Measurements from ENCODE around the gene DYRK4.

Gene DYRK4

DNA sequence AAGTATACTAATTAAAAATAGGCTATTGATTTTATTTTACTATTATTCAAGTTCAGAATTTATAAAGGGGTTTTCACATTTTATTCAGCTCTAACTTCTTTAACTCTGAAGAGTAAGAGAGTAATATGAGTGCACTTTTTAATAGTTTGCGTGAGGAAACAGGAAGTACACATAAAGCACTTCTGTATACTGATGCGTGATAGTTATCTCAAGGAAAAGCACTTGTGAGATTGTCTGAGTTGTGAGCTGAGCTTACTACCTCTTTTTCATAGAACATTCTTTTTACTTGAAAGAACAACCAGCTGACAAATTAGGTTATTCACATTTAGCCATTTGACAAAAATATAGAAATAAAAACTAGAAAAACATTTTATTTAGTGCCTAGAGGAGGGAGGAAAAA is 21.4 kb upstream of the DYRK4 start:
- H3K9ac ChIP-seq (ENCODE audit: low read depth, low read length), result peak overlapping the region; percentile 88
- peak overlapping the region; percentile 89 for H3K4me2 ChIP-seq (ENCODE audit: insufficient read depth, low read length)
- peak overlapping the region in 1 of 2 experiments; percentile 63; a peak in 1 of 4 replicates for H3K4me3 ChIP-seq (ENCODE audit: low read depth in 1 of 2, low read length in 2 of 2)
- H2AFZ ChIP-seq (ENCODE audit: low read depth, low read length), result no peak overlapping the region
- ATAC-seq (ENCODE audit: insufficient read depth, low read depth) (no peak), DNase-seq (no peak)
- H3K27me3 ChIP-seq (ENCODE audit: insufficient read depth, low read length, poor library complexity), result no peaks in the 10 kb centered on the region
- peaks cover 45% of the 10 kb centered on the region for H3K36me3 ChIP-seq (ENCODE audit: insufficient read depth, low read length)
- peak overlapping the region; percentile 15; the same call in 1 of the 2 replicates for H3K27ac ChIP-seq (ENCODE audit: low read length)
- H3K79me2 ChIP-seq (ENCODE audit: insufficient read depth, low read length), result peaks cover 78% of the 10 kb centered on the region
- H4K20me1 ChIP-seq (ENCODE audit: insufficient read depth, low read length), result no peaks in the 10 kb centered on the region
- no peaks in the 10 kb centered on the region for H3K9me3 ChIP-seq (ENCODE audit: insufficient read depth, low read length, severe bottlenecking)
- TF ChIP-seq EZH2 (IDR thresholded peaks at IDR 0.05; ENCODE audit: borderline replicate concordance, low read depth, low read length, severe bottlenecking), result no peak
- TF ChIP-seq, protein P1, sequence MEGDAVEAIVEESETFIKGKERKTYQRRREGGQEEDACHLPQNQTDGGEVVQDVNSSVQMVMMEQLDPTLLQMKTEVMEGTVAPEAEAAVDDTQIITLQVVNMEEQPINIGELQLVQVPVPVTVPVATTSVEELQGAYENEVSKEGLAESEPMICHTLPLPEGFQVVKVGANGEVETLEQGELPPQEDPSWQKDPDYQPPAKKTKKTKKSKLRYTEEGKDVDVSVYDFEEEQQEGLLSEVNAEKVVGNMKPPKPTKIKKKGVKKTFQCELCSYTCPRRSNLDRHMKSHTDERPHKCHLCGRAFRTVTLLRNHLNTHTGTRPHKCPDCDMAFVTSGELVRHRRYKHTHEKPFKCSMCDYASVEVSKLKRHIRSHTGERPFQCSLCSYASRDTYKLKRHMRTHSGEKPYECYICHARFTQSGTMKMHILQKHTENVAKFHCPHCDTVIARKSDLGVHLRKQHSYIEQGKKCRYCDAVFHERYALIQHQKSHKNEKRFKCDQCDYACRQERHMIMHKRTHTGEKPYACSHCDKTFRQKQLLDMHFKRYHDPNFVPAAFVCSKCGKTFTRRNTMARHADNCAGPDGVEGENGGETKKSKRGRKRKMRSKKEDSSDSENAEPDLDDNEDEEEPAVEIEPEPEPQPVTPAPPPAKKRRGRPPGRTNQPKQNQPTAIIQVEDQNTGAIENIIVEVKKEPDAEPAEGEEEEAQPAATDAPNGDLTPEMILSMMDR (IDR thresholded peaks at IDR 0.05; ENCODE audit: borderline replicate concordance, extremely low read depth, low read length, poor library complexity, severe bottlenecking), result no peak
- H3K4me1 ChIP-seq (ENCODE audit: insufficient read depth, low read length), result peaks cover 46% of the 10 kb centered on the region

DNA sequence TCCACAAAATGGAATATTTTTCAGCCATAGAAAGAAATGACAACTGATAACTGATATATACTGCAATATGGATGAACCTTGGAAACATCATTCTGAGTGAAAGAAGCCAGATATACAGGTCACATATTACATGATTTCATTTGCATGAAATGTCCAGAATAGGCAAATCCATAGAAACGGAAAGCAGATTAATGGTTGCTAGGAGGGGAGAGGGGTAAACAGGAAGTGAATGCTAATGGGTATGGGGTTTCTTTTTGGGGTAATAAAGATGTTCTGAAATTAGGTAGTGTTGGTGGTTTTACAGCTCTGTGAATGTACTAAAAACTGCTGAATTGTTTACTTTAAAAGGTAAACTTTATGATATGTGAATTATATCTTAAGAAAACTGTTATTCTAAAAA is 16.8 kb upstream of the DYRK4 start:
- Histone ChIP-seq H3K4me2 (ENCODE audit: insufficient read depth, low read length) (no peak overlapping the region), H2AFZ (ENCODE audit: low read depth, low read length) (no peak overlapping the region), H3K27ac (ENCODE audit: low read length) (no peak overlapping the region), H3K9ac (ENCODE audit: low read depth, low read length) (no peak overlapping the region), H3K27me3 (ENCODE audit: insufficient read depth, low read length, poor library complexity) (no peaks in the 10 kb centered on the region), H3K4me1 (ENCODE audit: insufficient read depth, low read length) (peaks cover 23% of the 10 kb centered on the region), H3K36me3 (ENCODE audit: insufficient read depth, low read length) (peaks cover 90% of the 10 kb centered on the region), H3K9me3 (ENCODE audit: insufficient read depth, low read length, severe bottlenecking) (no peaks in the 10 kb centered on the region), H3K4me3 (ENCODE audit: low read depth in 1 of 2, low read length in 2 of 2) (no peak overlapping the region), H4K20me1 (ENCODE audit: insufficient read depth, low read length) (no peaks in the 10 kb centered on the region), H3K79me2 (ENCODE audit: insufficient read depth, low read length) (peaks cover 57% of the 10 kb centered on the region)
- TF ChIP-seq, protein P1 (IDR thresholded peaks at IDR 0.05; ENCODE audit: borderline replicate concordance, extremely low read depth, low read length, poor library complexity, severe bottlenecking), result no peak
- TF ChIP-seq EZH2 (IDR thresholded peaks at IDR 0.05; ENCODE audit: borderline replicate concordance, low read depth, low read length, severe bottlenecking), result no peak
- ATAC-seq (ENCODE audit: insufficient read depth, low read depth) (no peak), DNase-seq (no peak)

DNA sequence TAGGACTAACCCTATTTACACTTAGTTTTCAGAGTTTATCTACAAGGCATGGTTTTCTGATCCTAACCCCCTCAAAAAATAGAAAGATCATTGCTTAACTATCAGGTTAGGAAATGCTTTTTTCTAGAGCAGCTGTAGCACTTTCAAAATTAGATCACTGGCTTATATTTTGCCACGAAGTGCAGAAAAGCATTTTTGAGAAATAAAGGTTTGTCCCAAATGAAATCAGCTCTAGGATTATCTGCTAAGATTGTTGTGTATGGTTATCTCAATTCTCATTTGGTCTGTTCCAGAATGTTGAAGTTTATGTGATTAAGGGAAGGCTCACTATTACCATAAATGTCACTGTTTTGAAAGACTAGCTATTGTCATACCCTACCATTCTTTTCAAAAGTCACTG is 9.8 kb upstream of the DYRK4 start:
- Histone ChIP-seq H3K9me3 (ENCODE audit: insufficient read depth, low read length, severe bottlenecking) (no peaks in the 10 kb centered on the region), H3K27me3 (ENCODE audit: insufficient read depth, low read length, poor library complexity) (no peaks in the 10 kb centered on the region), H3K4me3 (ENCODE audit: low read depth in 1 of 2, low read length in 2 of 2) (no peak overlapping the region), H4K20me1 (ENCODE audit: insufficient read depth, low read length) (peaks cover 8% of the 10 kb centered on the region; the same call in 1 of the 2 replicates), H2AFZ (ENCODE audit: low read depth, low read length) (no peak overlapping the region), H3K27ac (ENCODE audit: low read length) (no peak overlapping the region), H3K4me1 (ENCODE audit: insufficient read depth, low read length) (no peaks in the 10 kb centered on the region), H3K36me3 (ENCODE audit: insufficient read depth, low read length) (peaks cover 98% of the 10 kb centered on the region), H3K9ac (ENCODE audit: low read depth, low read length) (no peak overlapping the region), H3K79me2 (ENCODE audit: insufficient read depth, low read length) (peaks cover 16% of the 10 kb centered on the region), H3K4me2 (ENCODE audit: insufficient read depth, low read length) (no peak overlapping the region)
- DNase-seq, result no peak
- TF ChIP-seq EZH2 (IDR thresholded peaks at IDR 0.05; ENCODE audit: borderline replicate concordance, low read depth, low read length, severe bottlenecking), result no peak
- TF ChIP-seq, protein P1 (IDR thresholded peaks at IDR 0.05; ENCODE audit: borderline replicate concordance, extremely low read depth, low read length, poor library complexity, severe bottlenecking), result no peak
- no peak for ATAC-seq (ENCODE audit: insufficient read depth, low read depth)

DNA sequence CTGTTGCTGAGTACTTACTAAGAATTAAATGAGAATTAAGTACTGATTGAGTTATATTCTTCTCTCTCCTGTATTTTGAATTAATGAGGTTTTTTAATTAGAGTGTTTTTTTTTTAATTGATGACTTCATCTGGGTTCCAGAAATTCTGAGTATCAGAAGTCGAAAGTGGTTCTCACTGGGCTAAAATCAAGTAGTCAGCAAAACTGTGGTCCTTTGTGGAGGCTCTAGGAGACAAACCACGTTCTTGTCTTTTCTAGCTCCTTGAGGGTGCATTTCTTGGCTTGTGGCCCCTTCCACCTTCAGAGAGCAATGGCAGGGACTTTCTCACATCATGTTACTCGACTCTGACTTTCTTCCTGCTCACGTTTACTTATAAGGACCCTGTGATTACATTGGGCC is 8.1 kb upstream of the DYRK4 start:
- Histone ChIP-seq H3K9ac (ENCODE audit: low read depth, low read length) (no peak overlapping the region), H3K9me3 (ENCODE audit: insufficient read depth, low read length, severe bottlenecking) (no peaks in the 10 kb centered on the region), H3K4me1 (ENCODE audit: insufficient read depth, low read length) (no peaks in the 10 kb centered on the region), H3K27ac (ENCODE audit: low read length) (no peak overlapping the region), H3K4me3 (ENCODE audit: low read depth in 1 of 2, low read length in 2 of 2) (no peak overlapping the region), H3K36me3 (ENCODE audit: insufficient read depth, low read length) (peaks cover 95% of the 10 kb centered on the region), H3K27me3 (ENCODE audit: insufficient read depth, low read length, poor library complexity) (no peaks in the 10 kb centered on the region), H3K4me2 (ENCODE audit: insufficient read depth, low read length) (no peak overlapping the region), H4K20me1 (ENCODE audit: insufficient read depth, low read length) (peaks cover 8% of the 10 kb centered on the region; the same call in 1 of the 2 replicates), H2AFZ (ENCODE audit: low read depth, low read length) (no peak overlapping the region), H3K79me2 (ENCODE audit: insufficient read depth, low read length) (peaks cover 11% of the 10 kb centered on the region; the same call in 1 of the 2 replicates)
- TF ChIP-seq, protein P1 (IDR thresholded peaks at IDR 0.05; ENCODE audit: borderline replicate concordance, extremely low read depth, low read length, poor library complexity, severe bottlenecking), result no peak
- ATAC-seq (ENCODE audit: insufficient read depth, low read depth), result no peak
- no peak for DNase-seq

Measured in DND-41 (cell line).